PC-9 (cell line): ENCODE data around the gene GALNT10.

Experiments used
- EZH2 ChIP-seq: fragments of 200-600 bp; sonication (generic); IDR thresholded peaks from 2 replicates; pipeline ENCODE4 v1.8.0; 2017; ENCODE audit warnings: antibody characterized with exemption, low read depth
- TF ChIP-seq, protein P1 (sequence below): fragments of 200-600 bp; sonication (generic); conservative IDR thresholded peaks from 2 replicates; pipeline ENCODE4 v1.6.1; 2017; ENCODE audit warnings: mixed run types, antibody characterized with exemption, mild to moderate bottlenecking, moderate library complexity

DNA sequence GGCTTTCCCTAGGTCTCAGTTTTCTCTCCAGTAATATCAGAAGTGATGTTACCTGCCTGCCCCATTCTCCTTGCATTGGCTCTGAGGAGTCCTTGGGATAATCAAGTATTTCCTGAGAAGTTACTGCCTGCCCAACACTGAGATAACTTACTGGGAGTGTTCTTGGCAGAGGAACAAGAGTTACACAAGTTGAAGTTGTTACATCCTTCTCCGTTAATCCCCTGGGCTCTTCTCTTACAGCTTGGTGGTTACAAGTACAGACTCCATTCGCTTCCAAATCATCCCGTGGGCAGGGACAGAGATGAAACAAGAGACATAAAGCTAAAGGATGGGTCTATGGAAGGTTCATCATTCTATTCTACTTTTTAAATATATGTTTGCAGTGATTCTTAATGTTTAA lies 181.2 kb downstream of the GALNT10 start:
- TF ChIP-seq, protein P1, sequence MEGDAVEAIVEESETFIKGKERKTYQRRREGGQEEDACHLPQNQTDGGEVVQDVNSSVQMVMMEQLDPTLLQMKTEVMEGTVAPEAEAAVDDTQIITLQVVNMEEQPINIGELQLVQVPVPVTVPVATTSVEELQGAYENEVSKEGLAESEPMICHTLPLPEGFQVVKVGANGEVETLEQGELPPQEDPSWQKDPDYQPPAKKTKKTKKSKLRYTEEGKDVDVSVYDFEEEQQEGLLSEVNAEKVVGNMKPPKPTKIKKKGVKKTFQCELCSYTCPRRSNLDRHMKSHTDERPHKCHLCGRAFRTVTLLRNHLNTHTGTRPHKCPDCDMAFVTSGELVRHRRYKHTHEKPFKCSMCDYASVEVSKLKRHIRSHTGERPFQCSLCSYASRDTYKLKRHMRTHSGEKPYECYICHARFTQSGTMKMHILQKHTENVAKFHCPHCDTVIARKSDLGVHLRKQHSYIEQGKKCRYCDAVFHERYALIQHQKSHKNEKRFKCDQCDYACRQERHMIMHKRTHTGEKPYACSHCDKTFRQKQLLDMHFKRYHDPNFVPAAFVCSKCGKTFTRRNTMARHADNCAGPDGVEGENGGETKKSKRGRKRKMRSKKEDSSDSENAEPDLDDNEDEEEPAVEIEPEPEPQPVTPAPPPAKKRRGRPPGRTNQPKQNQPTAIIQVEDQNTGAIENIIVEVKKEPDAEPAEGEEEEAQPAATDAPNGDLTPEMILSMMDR = no peak
- TF ChIP-seq EZH2 = no peak
